ENCODE data around the gene NSG1.

DNA sequence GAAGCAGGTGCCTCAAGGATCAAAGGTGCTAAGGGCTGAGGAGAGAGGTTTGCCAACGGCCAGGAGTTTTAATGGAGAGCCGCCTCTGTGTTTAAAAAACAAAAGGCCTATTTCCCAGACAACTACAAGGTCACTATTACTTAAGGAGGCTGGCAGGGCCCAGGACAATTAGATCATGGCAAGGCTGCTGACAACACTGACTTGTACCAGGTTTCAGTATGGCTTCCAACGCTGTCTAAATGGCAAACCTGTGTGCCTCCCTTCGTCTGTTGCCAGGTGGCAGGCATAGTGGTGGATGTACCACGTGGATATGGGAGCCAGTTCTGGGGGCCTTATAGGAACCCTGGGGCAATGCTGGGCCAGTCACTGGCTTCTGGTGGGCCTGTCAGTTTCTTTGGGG, 41.0 kb downstream of the NSG1 start:
- TF ChIP-seq TAF1 (IDR thresholded peaks at IDR 0.05; ENCODE audit: borderline replicate concordance, insufficient read depth, low read length) (no peak), POLR2AphosphoS5 (IDR thresholded peaks at IDR 0.05; ENCODE audit: low read depth, low read length) (no peak)
- TF ChIP-seq, protein P1, sequence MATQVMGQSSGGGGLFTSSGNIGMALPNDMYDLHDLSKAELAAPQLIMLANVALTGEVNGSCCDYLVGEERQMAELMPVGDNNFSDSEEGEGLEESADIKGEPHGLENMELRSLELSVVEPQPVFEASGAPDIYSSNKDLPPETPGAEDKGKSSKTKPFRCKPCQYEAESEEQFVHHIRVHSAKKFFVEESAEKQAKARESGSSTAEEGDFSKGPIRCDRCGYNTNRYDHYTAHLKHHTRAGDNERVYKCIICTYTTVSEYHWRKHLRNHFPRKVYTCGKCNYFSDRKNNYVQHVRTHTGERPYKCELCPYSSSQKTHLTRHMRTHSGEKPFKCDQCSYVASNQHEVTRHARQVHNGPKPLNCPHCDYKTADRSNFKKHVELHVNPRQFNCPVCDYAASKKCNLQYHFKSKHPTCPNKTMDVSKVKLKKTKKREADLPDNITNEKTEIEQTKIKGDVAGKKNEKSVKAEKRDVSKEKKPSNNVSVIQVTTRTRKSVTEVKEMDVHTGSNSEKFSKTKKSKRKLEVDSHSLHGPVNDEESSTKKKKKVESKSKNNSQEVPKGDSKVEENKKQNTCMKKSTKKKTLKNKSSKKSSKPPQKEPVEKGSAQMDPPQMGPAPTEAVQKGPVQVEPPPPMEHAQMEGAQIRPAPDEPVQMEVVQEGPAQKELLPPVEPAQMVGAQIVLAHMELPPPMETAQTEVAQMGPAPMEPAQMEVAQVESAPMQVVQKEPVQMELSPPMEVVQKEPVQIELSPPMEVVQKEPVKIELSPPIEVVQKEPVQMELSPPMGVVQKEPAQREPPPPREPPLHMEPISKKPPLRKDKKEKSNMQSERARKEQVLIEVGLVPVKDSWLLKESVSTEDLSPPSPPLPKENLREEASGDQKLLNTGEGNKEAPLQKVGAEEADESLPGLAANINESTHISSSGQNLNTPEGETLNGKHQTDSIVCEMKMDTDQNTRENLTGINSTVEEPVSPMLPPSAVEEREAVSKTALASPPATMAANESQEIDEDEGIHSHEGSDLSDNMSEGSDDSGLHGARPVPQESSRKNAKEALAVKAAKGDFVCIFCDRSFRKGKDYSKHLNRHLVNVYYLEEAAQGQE (IDR thresholded peaks at IDR 0.05; ENCODE audit: insufficient read depth in 1 of 2, low read depth in 2 of 2, low read length in 2 of 2), result no peak
